Activated CD4-positive, alpha-beta T cell treated with anti-CD3 and anti-CD28 coated beads, Interleukin-2, amount 10 ng/mL, durations not matched to agents 24 days and 14 days (primary cell): ENCODE measurements around the gene SEMG2. TPM values are rescaled to one million over a fixed set of nuclear protein-coding genes. Genes with fewer than 3 reads are reported as not detected.

ENCODE experiments used
- DNase-seq: peaks from one replicate; pipeline ENCODE4 v3.0.0; 2022
- H3K27ac Mint-ChIP-seq: one replicate; pipeline ENCODE4 v1.8.0; 2022; ENCODE audit warnings: mild to moderate bottlenecking, mixed read lengths
- H3K27me3 Mint-ChIP-seq: one replicate; pipeline ENCODE4 v1.8.0; 2022; ENCODE audit warnings: mixed read lengths
- H3K36me3 Mint-ChIP-seq: one replicate; pipeline ENCODE4 v1.8.0; 2022; ENCODE audit warnings: low read depth, mild to moderate bottlenecking, mixed read lengths
- H3K4me1 Mint-ChIP-seq: one replicate; pipeline ENCODE4 v1.8.0; 2021; ENCODE audit warnings: mixed read lengths
- H3K4me3 Mint-ChIP-seq: one replicate; pipeline ENCODE4 v1.8.0; 2022; ENCODE audit warnings: mild to moderate bottlenecking, moderate library complexity, mixed read lengths
- H3K9me3 Mint-ChIP-seq: one replicate; pipeline ENCODE4 v1.8.0; 2021; ENCODE audit warnings: mixed read lengths
- intact Hi-C: fragments of 100-400 bp; cut with micrococcal nuclease; formaldehyde crosslinking; loops from one replicate; pipeline ENCODE4 v1.15.1; 2023
- total RNA-seq: library from RNA; stranded (reverse); gene quantifications from 2 replicates; pipeline ENCODE4 v1.2.3, GENCODE V29; 2022

The SEMG2 gene
- total RNA-seq, 1 donor from 2014 or later, result not detected

GRCh38 chr20:45211569-45212474 is 9.4 kb upstream of the SEMG2 start:
- DNase-seq, result no peak
- intact Hi-C loops, result no loop called here
- Mint-ChIP-seq H3K4me3 (no peak overlapping the region), H3K36me3 (no peaks in the 10 kb centered on the region), H3K27me3 (peaks cover 16% of the 10 kb centered on the region), H3K9me3 (no peaks in the 10 kb centered on the region), H3K27ac (no peak overlapping the region), H3K4me1 (no peaks in the 10 kb centered on the region)

GRCh38 chr20:45212836-45213235 is 8.3 kb upstream of the SEMG2 start:
- Mint-ChIP-seq H3K4me1 (no peaks in the 10 kb centered on the region), H3K36me3 (no peaks in the 10 kb centered on the region), H3K4me3 (no peak overlapping the region), H3K9me3 (no peaks in the 10 kb centered on the region), H3K27ac (no peak overlapping the region), H3K27me3 (peaks cover 13% of the 10 kb centered on the region)
- intact Hi-C loops, result no loop called here
- DNase-seq, result no peak

GRCh38 chr20:45218124-45218523 is 3.0 kb upstream of the SEMG2 start:
- no peak overlapping the region for H3K27ac Mint-ChIP-seq
- intact Hi-C loops, result no loop called here
- no peaks in the 10 kb centered on the region for H3K9me3 Mint-ChIP-seq
- DNase-seq, result no peak
- no peaks in the 10 kb centered on the region for H3K36me3 Mint-ChIP-seq
- H3K4me3 Mint-ChIP-seq, result no peak overlapping the region
- peaks cover 28% of the 10 kb centered on the region for H3K27me3 Mint-ChIP-seq
- no peaks in the 10 kb centered on the region for H3K4me1 Mint-ChIP-seq

- Mint-ChIP-seq H3K27ac (no peak overlapping the region), H3K4me3 (no peak overlapping the region), H3K9me3 (no peaks in the 10 kb centered on the region), H3K36me3 (no peaks in the 10 kb centered on the region), H3K27me3 (peaks cover 29% of the 10 kb centered on the region), H3K4me1 (no peaks in the 10 kb centered on the region)
- no peak for DNase-seq
- intact Hi-C loops, result no loop called here
Observed at GRCh38 chr20:45218636-45219035, 2.5 kb upstream of the SEMG2 start.

DNA sequence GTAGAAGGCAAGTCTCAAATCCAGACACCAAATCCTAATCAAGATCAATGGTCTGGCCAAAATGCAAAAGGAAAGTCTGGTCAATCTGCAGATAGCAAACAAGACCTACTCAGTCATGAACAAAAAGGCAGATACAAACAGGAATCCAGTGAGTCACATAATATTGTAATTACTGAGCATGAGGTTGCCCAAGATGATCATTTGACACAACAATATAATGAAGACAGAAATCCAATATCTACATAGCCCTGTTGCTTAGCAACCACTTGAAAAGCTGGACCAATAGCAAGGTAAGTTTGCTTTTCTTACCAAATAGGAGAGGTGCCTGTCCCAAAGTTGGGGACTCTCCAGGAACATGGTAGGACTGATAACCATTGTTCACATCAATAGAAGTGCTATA is 2.0 kb downstream of the SEMG2 start:
- H3K27ac Mint-ChIP-seq, result no peak overlapping the region
- no peaks in the 10 kb centered on the region for H3K4me1 Mint-ChIP-seq
- intact Hi-C loops, result no loop called here
- DNase-seq, result no peak
- no peaks in the 10 kb centered on the region for H3K9me3 Mint-ChIP-seq
- peaks cover 46% of the 10 kb centered on the region for H3K27me3 Mint-ChIP-seq
- H3K36me3 Mint-ChIP-seq, result no peaks in the 10 kb centered on the region
- H3K4me3 Mint-ChIP-seq, result no peak overlapping the region

GRCh38 chr20:45226287-45226686 is 5.1 kb downstream of the SEMG2 start:
- no peaks in the 10 kb centered on the region for H3K9me3 Mint-ChIP-seq
- peaks cover 42% of the 10 kb centered on the region for H3K27me3 Mint-ChIP-seq
- H3K36me3 Mint-ChIP-seq, result no peaks in the 10 kb centered on the region
- H3K4me1 Mint-ChIP-seq, result no peaks in the 10 kb centered on the region
- no peak overlapping the region for H3K4me3 Mint-ChIP-seq
- H3K27ac Mint-ChIP-seq, result no peak overlapping the region
- DNase-seq, result no peak
- intact Hi-C loops, result no loop called here

- Mint-ChIP-seq H3K27me3 (peaks cover 41% of the 10 kb centered on the region), H3K4me3 (no peak overlapping the region)
Observed at GRCh38 chr20:45229264-45230056, 8.3 kb downstream of the SEMG2 start.

GRCh38 chr20:45230631-45231030 is 9.5 kb downstream of the SEMG2 start:
- no peaks in the 10 kb centered on the region for H3K36me3 Mint-ChIP-seq
- H3K4me3 Mint-ChIP-seq, result no peak overlapping the region
- intact Hi-C loops, result no loop called here
- no peak overlapping the region for H3K27ac Mint-ChIP-seq
- no peak for DNase-seq
- H3K9me3 Mint-ChIP-seq, result no peaks in the 10 kb centered on the region
- H3K4me1 Mint-ChIP-seq, result no peaks in the 10 kb centered on the region
- peaks cover 37% of the 10 kb centered on the region for H3K27me3 Mint-ChIP-seq

More at GRCh38 chr20:45229264-45230056, 8.3 kb downstream of the SEMG2 start:
- DNase-seq, result peak; percentile 81
- H3K27ac Mint-ChIP-seq, result no peak overlapping the region
- no peaks in the 10 kb centered on the region for H3K36me3 Mint-ChIP-seq
- no peaks in the 10 kb centered on the region for H3K9me3 Mint-ChIP-seq
- H3K4me1 Mint-ChIP-seq, result no peaks in the 10 kb centered on the region
- intact Hi-C loops, result no loop called here

GRCh38 chr20:45235995-45236394 is 14.8 kb downstream of the SEMG2 start:
- Mint-ChIP-seq H3K4me1 (no peaks in the 10 kb centered on the region), H3K36me3 (no peaks in the 10 kb centered on the region), H3K9me3 (no peaks in the 10 kb centered on the region), H3K27me3 (peaks cover 29% of the 10 kb centered on the region), H3K27ac (no peak overlapping the region), H3K4me3 (no peak overlapping the region)
- intact Hi-C loops, result no loop called here
- no peak for DNase-seq

DNA sequence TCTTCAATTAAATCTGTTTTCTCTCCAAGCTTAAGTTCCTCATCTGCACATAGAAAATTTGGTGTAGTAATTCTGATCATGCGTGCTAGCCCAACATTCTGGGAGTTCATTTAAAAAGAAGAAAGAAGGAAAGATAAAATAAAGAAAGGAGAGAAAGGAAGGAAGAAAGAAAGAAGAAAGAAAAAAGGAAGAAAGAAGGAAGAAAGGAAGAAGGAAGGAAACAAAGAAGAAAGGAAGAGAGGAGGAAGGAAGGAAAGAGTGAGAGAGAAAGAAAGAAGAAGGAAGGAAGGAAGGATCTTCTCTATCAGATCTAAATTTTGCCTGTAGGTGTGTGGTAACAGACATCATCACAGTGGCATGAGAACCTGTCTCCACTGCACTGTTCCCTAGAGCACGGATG is 17.0 kb downstream of the SEMG2 start:
- intact Hi-C loops, result no loop called here
- Mint-ChIP-seq H3K9me3 (no peaks in the 10 kb centered on the region), H3K27me3 (peaks cover 31% of the 10 kb centered on the region), H3K4me1 (no peaks in the 10 kb centered on the region), H3K27ac (no peak overlapping the region), H3K36me3 (no peaks in the 10 kb centered on the region), H3K4me3 (no peak overlapping the region)
- no peak for DNase-seq

GRCh38 chr20:45246109-45246508 is 24.9 kb downstream of the SEMG2 start:
- Mint-ChIP-seq H3K27me3 (peaks cover 71% of the 10 kb centered on the region), H3K4me1 (no peaks in the 10 kb centered on the region), H3K36me3 (no peaks in the 10 kb centered on the region), H3K9me3 (no peaks in the 10 kb centered on the region), H3K4me3 (no peak overlapping the region), H3K27ac (no peak overlapping the region)
- intact Hi-C loops, result no loop called here
- no peak for DNase-seq

GRCh38 chr20:45247865-45248264 is 26.7 kb downstream of the SEMG2 start:
- H3K4me3 Mint-ChIP-seq, result no peak overlapping the region
- no peak overlapping the region for H3K27ac Mint-ChIP-seq
- intact Hi-C loops, result no loop called here
- no peak for DNase-seq
- peaks cover 70% of the 10 kb centered on the region for H3K27me3 Mint-ChIP-seq
- no peaks in the 10 kb centered on the region for H3K9me3 Mint-ChIP-seq
- H3K4me1 Mint-ChIP-seq, result no peaks in the 10 kb centered on the region
- H3K36me3 Mint-ChIP-seq, result no peaks in the 10 kb centered on the region

DNA sequence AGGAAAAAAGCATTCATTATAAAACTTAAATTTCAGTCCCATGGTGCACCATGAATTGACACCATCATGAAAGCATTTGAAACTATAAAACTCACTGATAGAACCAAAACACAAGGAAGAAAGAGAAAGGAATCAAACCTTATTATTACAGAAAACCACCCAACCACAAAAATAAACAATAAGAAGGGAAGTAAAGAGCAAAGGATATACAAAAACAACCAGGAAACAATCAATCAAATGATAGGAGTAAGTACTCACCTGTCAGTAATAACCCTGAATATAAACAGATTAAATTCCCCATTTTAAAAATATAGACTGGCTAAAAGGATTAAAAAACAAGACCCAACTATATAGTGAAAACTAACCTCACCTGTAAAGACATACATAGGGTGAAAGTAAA is 27.4 kb downstream of the SEMG2 start:
- no peak overlapping the region for H3K27ac Mint-ChIP-seq
- no peaks in the 10 kb centered on the region for H3K4me1 Mint-ChIP-seq
- H3K36me3 Mint-ChIP-seq, result no peaks in the 10 kb centered on the region
- DNase-seq, result no peak
- intact Hi-C loops, result no loop called here
- H3K27me3 Mint-ChIP-seq, result peaks cover 64% of the 10 kb centered on the region
- no peaks in the 10 kb centered on the region for H3K9me3 Mint-ChIP-seq
- H3K4me3 Mint-ChIP-seq, result no peak overlapping the region

DNA sequence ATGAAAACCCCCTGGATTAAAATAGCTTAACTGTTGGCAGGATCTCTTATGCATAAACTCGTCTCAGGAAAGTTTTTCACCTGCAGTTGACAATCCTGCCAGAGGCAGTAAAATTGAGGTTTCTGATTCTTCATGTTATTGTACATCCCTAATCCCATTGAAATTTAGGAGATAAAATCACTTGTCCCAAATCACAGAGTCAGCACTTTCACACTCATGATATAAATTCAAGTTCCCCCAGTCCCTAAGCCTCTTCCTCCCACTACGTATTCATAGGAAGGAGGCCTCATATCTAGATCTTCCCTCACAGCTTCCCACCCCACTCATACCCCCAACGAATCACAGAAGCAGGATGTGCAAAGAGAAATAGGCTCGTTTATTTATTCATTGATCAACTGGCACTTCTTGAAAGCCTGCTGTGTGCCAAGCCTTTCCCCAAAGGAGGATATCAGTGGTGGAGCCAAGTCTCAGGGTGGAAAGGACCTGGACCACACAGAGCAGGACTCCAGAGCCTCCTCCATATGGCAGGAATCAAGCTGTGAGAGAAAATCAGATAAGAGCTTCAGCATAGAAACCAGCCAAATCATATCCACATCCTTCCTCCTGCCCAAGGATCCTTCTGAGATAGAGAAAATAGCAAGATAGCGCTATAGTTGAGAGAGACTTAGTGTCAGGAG is 30.8 kb downstream of the SEMG2 start:
- intact Hi-C loops, result no loop called here
- Mint-ChIP-seq H3K4me1 (peaks cover 7% of the 10 kb centered on the region), H3K36me3 (no peaks in the 10 kb centered on the region), H3K9me3 (no peaks in the 10 kb centered on the region), H3K4me3 (no peak overlapping the region), H3K27ac (no peak overlapping the region), H3K27me3 (peaks cover 43% of the 10 kb centered on the region)
- no peak for DNase-seq
